Lower leg skin (tissue), 3 donors: ENCODE results near the gene NHERF2.

Experiments
- CTCF ChIP-seq, 3 donors: fragments of 450-650 bp; IDR thresholded peaks; one replicate each; pipeline ENCODE4 v1.5.1; 2016; ENCODE audit warnings: antibody characterized with exemption in 3 of 3, mild to moderate bottlenecking in 3 of 3, moderate library complexity in 2 of 3
- POLR2A ChIP-seq, 2 donors: fragments of 450-650 bp; IDR thresholded peaks; one replicate each; pipeline ENCODE4 v1.6.1; 2016 to 2017; ENCODE audit warnings: antibody characterized with exemption in 2 of 2, mild to moderate bottlenecking in 1 of 2, moderate library complexity in 1 of 2

- no peak for TF ChIP-seq POLR2A (IDR thresholded peaks at IDR 0.05)
- TF ChIP-seq CTCF (IDR thresholded peaks at IDR 0.05): no peak
Observed at GRCh38 chr16:2037115-2037514, 10.4 kb downstream of the NHERF2 start.
